BJ (cell line): ENCODE results near the gene AGO3. TPM values are rescaled to one million over a fixed set of nuclear protein-coding genes. Genes with fewer than 3 reads are reported as not detected.

Experiments
- CTCF ChIA-PET: fragments of 350-600 bp; formaldehyde crosslinking; extraction: SDS; loops from one replicate; lab custom pipeline; 2021; ENCODE audit warnings: antibody characterized with exemption, inconsistent platforms; lab: Yijun Ruan, JAX
- POLR2A ChIA-PET: fragments of 300-600 bp; sonication (Branson Sonifier 250); formaldehyde crosslinking; extraction: SDS; loops from one replicate; lab custom pipeline; 2021; ENCODE audit warnings: antibody characterized with exemption; lab: Charles Lee
- DNase-seq: peaks from one replicate; pipeline ENCODE4 v3.0.0-alpha.2; 2011; ENCODE audit warnings: low read depth
- H3K27me3 ChIP-seq: 2 replicates; pipeline ENCODE4 v1.6.0; 2011; ENCODE audit warnings: low read length; ENCODE audit not compliant: control insufficient read depth, insufficient read depth
- H3K36me3 ChIP-seq: 2 replicates; pipeline ENCODE4 v1.5.1; 2011; ENCODE audit warnings: low read length; ENCODE audit not compliant: control insufficient read depth, insufficient read depth
- H3K4me3 ChIP-seq: 2 replicates; pipeline ENCODE4 v1.5.1; 2011; ENCODE audit warnings: low read depth, mild to moderate bottlenecking, control low read depth, low read length
- polyA plus RNA-seq: library from polyadenylated mRNA; depleted of rRNA; stranded (reverse); fragments of >200 nt; gene quantifications from 2 replicates; pipeline ENCODE4 v1.2.3, GENCODE V29; 2011
- TF ChIP-seq, protein P1 (sequence below): IDR thresholded peaks from 2 replicates; pipeline ENCODE4 v1.5.1; 2011; ENCODE audit warnings: low read depth, mild to moderate bottlenecking, control low read depth, inconsistent platforms, low read length, moderate library complexity; ENCODE audit not compliant: insufficient read depth

AGO3 gene
- polyA plus RNA-seq, 1 experiment = 18.9 TPM

DNA sequence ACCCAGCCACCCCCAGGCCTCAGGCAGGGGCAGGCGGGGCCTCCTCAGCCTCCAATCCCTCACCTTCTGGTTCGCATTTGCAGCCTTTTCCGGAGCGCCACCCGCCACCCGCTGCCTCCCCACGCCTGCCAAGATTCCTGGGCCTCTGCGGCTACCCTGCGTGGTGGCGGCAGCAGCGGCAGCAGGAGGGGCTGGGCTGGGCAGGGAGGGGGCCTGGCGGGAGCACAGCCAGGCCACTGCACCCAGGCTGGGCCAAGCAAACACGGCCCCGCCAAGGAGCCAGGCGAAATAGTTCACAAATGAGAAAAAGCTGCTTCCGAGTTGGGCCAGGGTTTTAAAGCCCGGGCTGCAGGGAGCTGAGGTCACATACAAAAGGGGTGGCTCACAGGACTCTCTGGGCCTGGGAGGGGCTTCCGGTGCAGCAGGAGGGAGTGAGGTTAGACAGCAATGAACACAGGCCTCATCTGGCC is 184.3 kb downstream of the AGO3 start:
- Histone ChIP-seq H3K4me3 (no peak overlapping the region), H3K27me3 (no peaks in the 10 kb centered on the region), H3K36me3 (peaks cover 1% of the 10 kb centered on the region; the same call in 1 of the 2 replicates)
- ChIA-PET CTCF (interaction anchor here (1.0 to 6.9 kb wide), 5 partner anchors 11 to 304 kb away, joined by 3 to 71 read pairs (median 3); no protein-coding TSS in a partner anchor), POLR2A (interaction anchor here (0.6 kb wide), 1 partner anchor 164 kb away, joined by 3 read pairs; no protein-coding TSS in a partner anchor)
- DNase-seq = peak; percentile 85
- TF ChIP-seq, protein P1, sequence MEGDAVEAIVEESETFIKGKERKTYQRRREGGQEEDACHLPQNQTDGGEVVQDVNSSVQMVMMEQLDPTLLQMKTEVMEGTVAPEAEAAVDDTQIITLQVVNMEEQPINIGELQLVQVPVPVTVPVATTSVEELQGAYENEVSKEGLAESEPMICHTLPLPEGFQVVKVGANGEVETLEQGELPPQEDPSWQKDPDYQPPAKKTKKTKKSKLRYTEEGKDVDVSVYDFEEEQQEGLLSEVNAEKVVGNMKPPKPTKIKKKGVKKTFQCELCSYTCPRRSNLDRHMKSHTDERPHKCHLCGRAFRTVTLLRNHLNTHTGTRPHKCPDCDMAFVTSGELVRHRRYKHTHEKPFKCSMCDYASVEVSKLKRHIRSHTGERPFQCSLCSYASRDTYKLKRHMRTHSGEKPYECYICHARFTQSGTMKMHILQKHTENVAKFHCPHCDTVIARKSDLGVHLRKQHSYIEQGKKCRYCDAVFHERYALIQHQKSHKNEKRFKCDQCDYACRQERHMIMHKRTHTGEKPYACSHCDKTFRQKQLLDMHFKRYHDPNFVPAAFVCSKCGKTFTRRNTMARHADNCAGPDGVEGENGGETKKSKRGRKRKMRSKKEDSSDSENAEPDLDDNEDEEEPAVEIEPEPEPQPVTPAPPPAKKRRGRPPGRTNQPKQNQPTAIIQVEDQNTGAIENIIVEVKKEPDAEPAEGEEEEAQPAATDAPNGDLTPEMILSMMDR = no peak

DNA sequence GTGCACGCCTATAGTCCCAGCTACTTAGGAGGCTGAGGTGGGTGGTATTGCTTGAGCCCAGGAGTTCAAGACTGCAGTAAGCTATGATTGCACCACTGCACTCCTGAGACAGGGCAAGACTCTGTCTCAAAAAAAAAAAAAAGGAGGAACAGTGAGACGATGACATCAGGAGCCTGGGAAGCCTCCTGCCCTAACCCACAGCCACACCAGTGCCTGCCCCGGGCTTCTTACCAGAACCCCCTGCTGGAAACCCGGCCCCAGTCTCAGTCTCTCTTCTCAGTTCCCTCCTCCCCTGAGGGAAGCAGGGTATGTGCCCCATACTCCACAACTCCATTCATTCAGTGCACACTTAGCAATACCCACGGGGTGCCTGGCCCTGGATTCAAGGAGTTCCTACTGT is 185.0 kb downstream of the AGO3 start:
- Histone ChIP-seq H3K27me3 (no peaks in the 10 kb centered on the region), H3K4me3 (no peak overlapping the region), H3K36me3 (peaks cover 1% of the 10 kb centered on the region; the same call in 1 of the 2 replicates)
- ChIA-PET POLR2A (interaction anchor here (0.6 kb wide), 1 partner anchor 163 kb away, joined by 3 read pairs; no protein-coding TSS in a partner anchor), CTCF (interaction anchor here (1.0 to 6.9 kb wide), 3 partner anchors 12 to 19 kb away, joined by 3 to 71 read pairs (median 3); no protein-coding TSS in a partner anchor)
- TF ChIP-seq, protein P1 = no peak
- DNase-seq = no peak

DNA sequence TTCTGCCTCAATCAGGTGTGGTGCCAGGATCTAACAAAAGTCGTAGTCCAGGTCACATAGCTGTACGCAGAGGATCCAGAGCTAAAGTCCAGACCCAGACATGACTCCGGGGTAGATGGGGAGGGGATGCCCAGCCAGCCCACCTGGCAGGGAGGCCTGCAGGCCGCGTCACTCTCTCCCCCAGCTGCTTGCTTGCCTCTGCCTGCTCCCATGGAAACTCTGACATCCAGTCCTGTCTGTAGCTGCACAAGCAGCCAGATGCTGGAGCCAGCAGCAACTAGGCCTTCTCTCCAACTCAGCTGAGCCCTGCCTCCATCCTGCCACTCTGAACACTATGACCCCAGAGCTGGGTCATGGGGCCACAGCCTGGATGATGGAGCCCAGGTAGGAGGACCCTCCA is 186.0 kb downstream of the AGO3 start:
- no peak overlapping the region for H3K4me3 ChIP-seq
- H3K36me3 ChIP-seq = peaks cover 1% of the 10 kb centered on the region; the same call in 1 of the 2 replicates
- no peaks in the 10 kb centered on the region for H3K27me3 ChIP-seq
- DNase-seq = no peak
- CTCF ChIA-PET = interaction anchor here (1.2 to 6.9 kb wide), 5 partner anchors 13 to 33 kb away, joined by 3 to 71 read pairs (median 5); partner anchors contain the start of gene TRAPPC3
- POLR2A ChIA-PET = no interaction called here
- TF ChIP-seq, protein P1 = no peak

DNA sequence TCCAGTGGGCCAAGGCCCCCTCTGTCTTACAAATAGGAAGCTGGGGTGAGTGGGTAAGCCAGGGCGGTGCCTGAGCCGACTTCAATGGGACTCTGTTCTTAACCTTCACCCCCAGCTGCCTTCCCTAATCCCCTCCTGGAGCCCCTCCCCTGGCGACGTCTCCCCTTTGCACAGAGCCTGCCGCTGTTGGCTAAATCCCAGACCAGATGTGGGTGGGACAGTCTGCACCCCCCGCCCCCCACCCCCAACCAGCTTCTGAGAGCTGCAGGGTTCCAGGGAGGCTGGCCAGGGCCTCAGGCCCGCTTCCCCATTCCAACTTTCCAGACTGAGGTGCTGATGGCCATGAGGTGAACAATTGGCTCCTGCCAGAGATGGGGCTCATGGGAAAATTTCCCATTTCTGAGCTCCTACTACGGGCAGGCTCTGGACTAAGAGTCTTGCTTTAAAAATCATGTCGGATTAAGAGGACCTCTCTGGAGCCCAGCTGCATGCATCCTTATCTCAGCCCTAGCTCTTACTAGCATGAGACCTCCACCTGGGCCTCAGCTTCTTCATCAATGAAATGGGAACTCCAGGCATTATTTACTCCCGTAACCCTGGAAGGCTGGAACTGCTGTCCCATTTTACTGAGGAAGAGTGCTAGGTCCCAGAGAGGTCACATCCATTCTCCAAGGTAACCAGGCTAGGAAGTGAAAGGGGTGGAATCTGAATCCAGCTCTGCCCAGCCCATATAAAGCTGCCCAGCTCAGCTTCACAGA is 187.7 kb downstream of the AGO3 start:
- H3K36me3 ChIP-seq = no peaks in the 10 kb centered on the region
- H3K4me3 ChIP-seq = no peak overlapping the region
- CTCF ChIA-PET = interaction anchor here (0.8 to 6.9 kb wide), 10 partner anchors 9 to 31 kb away, joined by 3 to 71 read pairs (median 4); no protein-coding TSS in a partner anchor
- TF ChIP-seq, protein P1 = no peak
- no peak for DNase-seq
- H3K27me3 ChIP-seq = no peaks in the 10 kb centered on the region
- POLR2A ChIA-PET = no interaction called here

DNA sequence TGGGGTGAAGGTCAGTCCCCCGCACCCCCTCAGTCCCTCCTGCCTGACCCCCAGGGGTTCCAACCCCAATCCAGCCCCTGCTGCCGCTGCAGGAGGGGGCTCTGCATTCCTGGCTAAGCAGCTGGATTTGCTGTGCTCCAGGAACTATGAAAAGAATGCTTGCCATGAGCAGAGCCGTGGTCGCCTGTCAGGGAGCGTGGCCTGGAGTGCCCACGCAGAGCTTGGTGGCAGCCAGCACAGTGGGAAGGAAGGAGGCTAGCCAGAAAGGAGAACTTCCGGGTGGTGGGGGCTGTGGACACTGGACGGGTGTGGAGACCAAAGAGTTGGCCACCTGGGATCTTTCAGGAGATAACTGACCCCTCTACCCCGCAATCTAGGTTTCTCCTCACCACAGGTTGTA is 188.6 kb downstream of the AGO3 start:
- TF ChIP-seq, protein P1 = no peak

More for the DNA sequence above, 188.6 kb downstream of the AGO3 start:
- H3K4me3 ChIP-seq = no peak overlapping the region
- H3K27me3 ChIP-seq = 0 out of 2 replicates have a peak, but pooled peaks cover under 1% of the 10 kb centered on the region
- ChIA-PET CTCF (interaction anchor here (0.8 to 6.9 kb wide), 5 partner anchors 10 to 30 kb away, joined by 3 to 71 read pairs (median 6); no protein-coding TSS in a partner anchor), POLR2A (no interaction called here)
- DNase-seq = no peak
- H3K36me3 ChIP-seq = no peaks in the 10 kb centered on the region
